Keratinocyte (primary cell): ENCODE data around the gene NFKBIL1. TPM values are rescaled to one million over a fixed set of nuclear protein-coding genes. Genes with fewer than 3 reads are reported as not detected.
"Not testable (repeated sequence)": the region's sequence is repeated elsewhere in the genome, so short reads cannot be mapped to it uniquely, and the experiment has no call there.

Source experiments
- DNase-seq: peaks from one replicate; pipeline ENCODE4 v3.0.0-alpha.2; 2011; ENCODE audit warnings: low read depth, missing footprints, low spot score
- FAIRE-seq: peaks from 2 replicates; lab custom pipeline; 2011; peaks lifted over from hg19 to GRCh38; lab: Jason Lieb, UNC
- H2AFZ ChIP-seq: 2 replicates; pipeline ENCODE4 v1.6.0; 2012; ENCODE audit warnings: low read length, control low read depth, inconsistent platforms; ENCODE audit not compliant: control insufficient read depth
- H3K27ac ChIP-seq: 2 replicates; pipeline ENCODE4 v1.5.1; 2011; ENCODE audit warnings: low read length; ENCODE audit not compliant: control insufficient read depth, insufficient read depth
- H3K27me3 ChIP-seq: 3 replicates; pipeline ENCODE4 v1.6.0; 2011; ENCODE audit warnings: low read length; ENCODE audit not compliant: control insufficient read depth, insufficient read depth; ENCODE audit errors: extremely low read depth
- H3K36me3 ChIP-seq, 2 experiments: 2 replicates in 1 of 2; 3 replicates in 1 of 2; pipeline ENCODE4 v1.5.1; 2011; ENCODE audit warnings: low read length in 2 of 2, mild to moderate bottlenecking in 1 of 2; ENCODE audit not compliant: control insufficient read depth in 2 of 2, insufficient read depth in 2 of 2; ENCODE audit errors: extremely low read depth in 1 of 2
- H3K4me1 ChIP-seq: 3 replicates; pipeline ENCODE4 v1.5.1; 2011; ENCODE audit warnings: low read length; ENCODE audit not compliant: control insufficient read depth, insufficient read depth; ENCODE audit errors: extremely low read depth
- H3K4me2 ChIP-seq: 3 replicates; pipeline ENCODE4 v1.6.0; 2011; ENCODE audit warnings: low read depth, low read length; ENCODE audit not compliant: control insufficient read depth, insufficient read depth; ENCODE audit errors: extremely low read depth
- H3K4me3 ChIP-seq, 3 experiments: fragments of 200-600 bp in 1 of 3; sonication (generic) in 1 of 3; 2 replicates in 2 of 3; 3 replicates in 1 of 3; pipeline ENCODE4 v1.5.1; 2011 to 2016; ENCODE audit warnings: low read length in 3 of 3, mild to moderate bottlenecking in 3 of 3, control low read depth in 2 of 3, inconsistent platforms in 1 of 3, low read depth in 1 of 3, mixed read lengths in 1 of 3, mixed run types in 1 of 3, moderate library complexity in 1 of 3; ENCODE audit not compliant: control insufficient read depth in 2 of 3, insufficient read depth in 2 of 3; ENCODE audit errors: extremely low read depth in 1 of 3
- H3K79me2 ChIP-seq: 2 replicates; pipeline ENCODE4 v1.6.0; 2012; ENCODE audit warnings: low read length; ENCODE audit not compliant: control insufficient read depth, insufficient read depth
- H3K9ac ChIP-seq: 3 replicates; pipeline ENCODE4 v1.6.0; 2011; ENCODE audit warnings: low read length; ENCODE audit not compliant: control insufficient read depth, insufficient read depth; ENCODE audit errors: extremely low read depth
- H3K9me1 ChIP-seq: 3 replicates; pipeline ENCODE4 v1.6.0; 2011; ENCODE audit warnings: low read length; ENCODE audit not compliant: control insufficient read depth, insufficient read depth; ENCODE audit errors: extremely low read depth
- H3K9me3 ChIP-seq: 2 replicates; pipeline ENCODE4 v1.5.1; 2012; ENCODE audit warnings: low read depth, low read length; ENCODE audit not compliant: control insufficient read depth
- H4K20me1 ChIP-seq: 3 replicates; pipeline ENCODE4 v1.6.0; 2011; ENCODE audit warnings: low read length; ENCODE audit not compliant: control insufficient read depth, insufficient read depth; ENCODE audit errors: extremely low read depth
- EZH2 ChIP-seq: IDR thresholded peaks from one replicate; pipeline ENCODE4 v1.6.1; 2012; ENCODE audit warnings: inconsistent platforms, mild to moderate bottlenecking, low read length, moderate library complexity
- dilution Hi-C: fragments of 300-500 bp; cut with MboI; formaldehyde crosslinking; loops from one replicate; pipeline ENCODE4 v1.7.0; 2020; ENCODE audit warnings: low sequenced_read_pairs; ENCODE audit not compliant: extremely low pct_ligation_motif_present
- polyA plus RNA-seq, 5 experiments: library from polyadenylated mRNA; depleted of rRNA in 3 of 5; stranded (reverse) in 3 of 5; stranded (forward) in 1 of 5; unstranded in 1 of 5; fragments of >200 nt; gene quantifications; 1 replicate in 1 of 5; 2 replicates in 3 of 5; 3 replicates in 1 of 5; pipeline versions ENCODE4 v1.2.1 to v1.2.3, GENCODE V29; 2011 to 2012; ENCODE audit warnings: missing spikeins in 2 of 5, low read depth in 1 of 5, low replicate concordance in 1 of 5
- TF ChIP-seq, protein P1 (sequence below), 3 experiments: IDR thresholded peaks in 1 of 3; conservative IDR thresholded peaks in 1 of 3; optimal IDR thresholded peaks in 1 of 3; 2 replicates in 2 of 3; 3 replicates in 1 of 3; pipeline versions ENCODE3 to v1.5.1; 2011; ENCODE audit warnings: low read length in 3 of 3, mild to moderate bottlenecking in 3 of 3, moderate library complexity in 2 of 3, control low read depth in 1 of 3, inconsistent platforms in 1 of 3; ENCODE audit not compliant: insufficient read depth in 2 of 3; ENCODE audit errors: extremely low read depth in 1 of 3

The NFKBIL1 gene
- polyA plus RNA-seq, 1 donor (not counting 4 experiments of a cell fraction or from before 2014, with no cell fraction given) = 4.8 TPM

- DNase-seq (no peak), FAIRE-seq (no peak)
- no peak overlapping the region for H3K27ac ChIP-seq
- H3K9me3 ChIP-seq = no peaks in the 10 kb centered on the region
- H3K9me1 ChIP-seq = no peaks in the 10 kb centered on the region
- H3K4me1 ChIP-seq = peaks cover 5% of the 10 kb centered on the region
- H3K4me3 ChIP-seq = no peak overlapping the region
- H3K36me3 ChIP-seq = peaks cover 0 to 15% of the 10 kb centered on the region in 2 experiments
- H4K20me1 ChIP-seq = no peaks in the 10 kb centered on the region
- H3K27me3 ChIP-seq = no peaks in the 10 kb centered on the region
- dilution Hi-C loops = no loop called here
- H2AFZ ChIP-seq = no peak overlapping the region
- TF ChIP-seq, protein P1, sequence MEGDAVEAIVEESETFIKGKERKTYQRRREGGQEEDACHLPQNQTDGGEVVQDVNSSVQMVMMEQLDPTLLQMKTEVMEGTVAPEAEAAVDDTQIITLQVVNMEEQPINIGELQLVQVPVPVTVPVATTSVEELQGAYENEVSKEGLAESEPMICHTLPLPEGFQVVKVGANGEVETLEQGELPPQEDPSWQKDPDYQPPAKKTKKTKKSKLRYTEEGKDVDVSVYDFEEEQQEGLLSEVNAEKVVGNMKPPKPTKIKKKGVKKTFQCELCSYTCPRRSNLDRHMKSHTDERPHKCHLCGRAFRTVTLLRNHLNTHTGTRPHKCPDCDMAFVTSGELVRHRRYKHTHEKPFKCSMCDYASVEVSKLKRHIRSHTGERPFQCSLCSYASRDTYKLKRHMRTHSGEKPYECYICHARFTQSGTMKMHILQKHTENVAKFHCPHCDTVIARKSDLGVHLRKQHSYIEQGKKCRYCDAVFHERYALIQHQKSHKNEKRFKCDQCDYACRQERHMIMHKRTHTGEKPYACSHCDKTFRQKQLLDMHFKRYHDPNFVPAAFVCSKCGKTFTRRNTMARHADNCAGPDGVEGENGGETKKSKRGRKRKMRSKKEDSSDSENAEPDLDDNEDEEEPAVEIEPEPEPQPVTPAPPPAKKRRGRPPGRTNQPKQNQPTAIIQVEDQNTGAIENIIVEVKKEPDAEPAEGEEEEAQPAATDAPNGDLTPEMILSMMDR (optimal IDR thresholded peaks at IDR 0.05 in 1 of 3, IDR thresholded peaks at IDR 0.05 in 1 of 3, conservative IDR thresholded peaks at IDR 0.05 in 1 of 3; ENCODE audit: extremely low read depth in 1 of 3, insufficient read depth in 2 of 3, low read length in 3 of 3) = no peak
- no peak for TF ChIP-seq EZH2
- no peak overlapping the region for H3K9ac ChIP-seq
- peaks cover 29% of the 10 kb centered on the region for H3K79me2 ChIP-seq
- no peak overlapping the region for H3K4me2 ChIP-seq
Measured at GRCh38 chr6:31502586-31502985, 44.8 kb upstream of the NFKBIL1 start.

DNA sequence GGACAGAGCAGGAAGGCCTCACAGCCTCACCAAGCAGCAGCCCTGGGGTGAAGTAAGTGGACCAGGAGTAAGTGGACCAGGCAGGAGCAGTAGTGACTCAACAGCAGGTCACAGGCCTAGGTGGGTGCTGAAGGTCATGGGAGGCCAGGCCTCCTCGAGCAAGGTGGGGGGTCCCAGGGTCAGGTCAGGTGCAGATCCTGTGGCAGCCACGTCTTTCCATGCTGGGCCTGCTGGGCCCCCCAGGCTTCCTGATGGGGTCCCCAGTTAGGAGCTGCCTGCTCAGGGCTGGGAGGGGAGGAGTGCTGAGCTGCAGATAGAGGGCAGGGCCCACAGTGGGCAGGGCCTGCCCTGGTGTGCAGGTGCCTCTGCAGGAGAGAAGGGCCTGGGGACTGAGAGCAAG is 38.4 kb upstream of the NFKBIL1 start:
- H2AFZ ChIP-seq, H3K79me2 ChIP-seq, H3K27ac ChIP-seq, FAIRE-seq, H3K4me2 ChIP-seq, DNase-seq, H3K9me3 ChIP-seq, H3K4me3 ChIP-seq, H3K27me3 ChIP-seq, H3K9me1 ChIP-seq, H3K9ac ChIP-seq, H4K20me1 ChIP-seq, dilution Hi-C loops, H3K4me1 ChIP-seq: not testable (repeated sequence)
- peaks cover 0 to 16% of the 10 kb centered on the region in 2 experiments for H3K36me3 ChIP-seq

DNA sequence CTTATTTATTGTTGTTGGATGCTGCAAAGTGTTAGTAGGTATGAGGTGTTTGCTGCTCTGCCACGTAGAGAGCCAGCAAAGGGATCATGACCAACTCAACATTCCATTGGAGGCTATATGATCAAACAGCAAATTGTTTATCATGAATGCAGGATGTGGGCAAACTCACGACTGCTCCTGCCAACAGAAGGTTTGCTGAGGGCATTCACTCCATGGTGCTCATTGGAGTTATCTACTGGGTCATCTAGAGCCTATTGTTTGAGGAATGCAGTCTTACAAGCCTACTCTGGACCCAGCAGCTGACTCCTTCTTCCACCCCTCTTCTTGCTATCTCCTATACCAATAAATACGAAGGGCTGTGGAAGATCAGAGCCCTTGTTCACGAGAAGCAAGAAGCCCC is 37.4 kb upstream of the NFKBIL1 start:
- H3K79me2 ChIP-seq = peaks cover 1% of the 10 kb centered on the region
- TF ChIP-seq EZH2 = no peak
- TF ChIP-seq, protein P1 (optimal IDR thresholded peaks at IDR 0.05 in 1 of 3, IDR thresholded peaks at IDR 0.05 in 1 of 3, conservative IDR thresholded peaks at IDR 0.05 in 1 of 3; ENCODE audit: extremely low read depth in 1 of 3, insufficient read depth in 2 of 3, low read length in 3 of 3) = no peak
- peaks cover 0 to 16% of the 10 kb centered on the region in 2 experiments for H3K36me3 ChIP-seq
- H3K4me2 ChIP-seq = no peak overlapping the region
- FAIRE-seq (no peak), DNase-seq (no peak)
- H3K4me3 ChIP-seq = no peak overlapping the region
- no peaks in the 10 kb centered on the region for H3K9me1 ChIP-seq
- no peaks in the 10 kb centered on the region for H3K4me1 ChIP-seq
- no peaks in the 10 kb centered on the region for H3K9me3 ChIP-seq
- H3K27ac ChIP-seq = no peak overlapping the region
- no peaks in the 10 kb centered on the region for H4K20me1 ChIP-seq
- no peaks in the 10 kb centered on the region for H3K27me3 ChIP-seq
- H2AFZ ChIP-seq = no peak overlapping the region
- no peak overlapping the region for H3K9ac ChIP-seq
- dilution Hi-C loops = no loop called here
